ENCODE measurements around the gene ITGA6.

DNA sequence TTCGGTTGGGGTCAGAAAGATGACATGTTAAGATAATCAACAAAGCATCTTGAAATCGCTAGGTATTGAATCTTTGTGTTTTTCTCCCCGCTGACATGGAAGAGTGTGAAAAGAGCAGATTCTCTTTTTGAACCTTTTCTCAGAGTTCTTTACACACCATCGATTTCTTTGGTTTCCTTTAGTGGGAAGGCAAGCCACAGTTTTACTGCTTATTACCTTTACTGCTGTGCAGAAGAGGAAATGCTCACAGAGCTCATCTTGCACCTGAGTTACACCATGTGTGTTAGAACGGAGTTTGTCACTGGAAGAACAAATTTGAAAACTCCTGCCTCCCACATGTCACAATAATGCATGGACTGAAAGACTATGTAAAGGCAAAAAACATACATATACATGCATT is 83.2 kb downstream of the ITGA6 start:
- TF ChIP-seq, protein P1, sequence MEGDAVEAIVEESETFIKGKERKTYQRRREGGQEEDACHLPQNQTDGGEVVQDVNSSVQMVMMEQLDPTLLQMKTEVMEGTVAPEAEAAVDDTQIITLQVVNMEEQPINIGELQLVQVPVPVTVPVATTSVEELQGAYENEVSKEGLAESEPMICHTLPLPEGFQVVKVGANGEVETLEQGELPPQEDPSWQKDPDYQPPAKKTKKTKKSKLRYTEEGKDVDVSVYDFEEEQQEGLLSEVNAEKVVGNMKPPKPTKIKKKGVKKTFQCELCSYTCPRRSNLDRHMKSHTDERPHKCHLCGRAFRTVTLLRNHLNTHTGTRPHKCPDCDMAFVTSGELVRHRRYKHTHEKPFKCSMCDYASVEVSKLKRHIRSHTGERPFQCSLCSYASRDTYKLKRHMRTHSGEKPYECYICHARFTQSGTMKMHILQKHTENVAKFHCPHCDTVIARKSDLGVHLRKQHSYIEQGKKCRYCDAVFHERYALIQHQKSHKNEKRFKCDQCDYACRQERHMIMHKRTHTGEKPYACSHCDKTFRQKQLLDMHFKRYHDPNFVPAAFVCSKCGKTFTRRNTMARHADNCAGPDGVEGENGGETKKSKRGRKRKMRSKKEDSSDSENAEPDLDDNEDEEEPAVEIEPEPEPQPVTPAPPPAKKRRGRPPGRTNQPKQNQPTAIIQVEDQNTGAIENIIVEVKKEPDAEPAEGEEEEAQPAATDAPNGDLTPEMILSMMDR (IDR thresholded peaks at IDR 0.05; ENCODE audit: insufficient read depth, low read depth, low read length): no peak
- no peak for TF ChIP-seq EZH2 (IDR thresholded peaks at IDR 0.05; ENCODE audit: insufficient read depth, low read length)

Data from astrocyte (in vitro differentiated cells and primary cell).